Stimulated activated CD4-positive, alpha-beta T cell treated with anti-CD3 and anti-CD28 coated beads, TNF-alpha, amount 100 ng/mL, for 1 hour (primary cell): ENCODE results near the gene KSR1.

Experiments
- DNase-seq, 3 donors: peaks; one replicate each; pipeline ENCODE4 v3.0.0-alpha.2; 2020; ENCODE audit warnings: low read depth in 3 of 3, low spot score in 1 of 3

The KSR1 gene

DNA sequence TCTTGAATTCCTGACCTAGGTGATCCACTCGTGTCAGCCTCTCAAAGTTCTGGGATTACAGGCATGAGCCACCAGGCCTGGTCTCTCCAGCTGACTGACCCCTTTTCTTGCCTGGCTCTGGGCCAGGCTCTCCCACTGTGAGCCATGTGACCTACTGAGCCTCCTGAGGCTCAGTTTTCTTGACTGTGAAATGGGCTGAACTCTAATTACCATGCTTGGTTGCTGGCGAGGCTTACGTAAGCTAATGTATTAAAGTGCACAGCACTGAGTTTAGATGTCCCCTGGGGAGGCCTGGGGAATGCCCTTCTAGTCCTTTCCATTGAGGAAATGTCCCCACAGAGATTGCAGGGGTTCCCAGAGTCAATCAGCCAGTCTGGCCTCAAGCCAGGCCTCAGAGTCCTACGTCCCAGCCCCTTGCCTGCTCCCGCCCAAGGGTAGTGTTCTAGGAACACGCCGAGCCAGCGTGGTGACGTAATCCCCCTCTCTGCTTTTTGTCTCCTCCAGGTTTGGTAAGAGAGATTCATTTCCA is 129.0 kb downstream of the KSR1 start:
- no peak for DNase-seq

DNA sequence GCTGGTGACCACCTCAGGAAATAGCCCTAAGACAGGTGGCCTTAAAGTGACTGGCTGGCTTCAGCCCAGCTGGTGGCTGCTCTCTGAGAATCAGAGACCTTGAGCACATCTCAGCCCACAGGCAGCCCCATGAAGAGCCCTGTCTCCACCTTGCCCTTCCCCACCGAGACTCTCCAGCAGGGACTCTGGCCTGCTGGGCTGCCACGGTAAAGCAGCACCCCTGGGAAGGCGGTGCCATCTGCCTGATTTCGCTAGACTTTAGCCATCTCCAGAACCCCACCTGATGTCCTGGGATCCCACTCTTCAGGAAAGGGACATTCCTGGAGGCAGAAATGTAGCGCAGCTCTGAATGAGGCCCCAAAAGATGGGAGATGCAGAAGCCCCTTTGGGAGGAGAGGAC is 129.5 kb downstream of the KSR1 start:
- DNase-seq: no peak

DNA sequence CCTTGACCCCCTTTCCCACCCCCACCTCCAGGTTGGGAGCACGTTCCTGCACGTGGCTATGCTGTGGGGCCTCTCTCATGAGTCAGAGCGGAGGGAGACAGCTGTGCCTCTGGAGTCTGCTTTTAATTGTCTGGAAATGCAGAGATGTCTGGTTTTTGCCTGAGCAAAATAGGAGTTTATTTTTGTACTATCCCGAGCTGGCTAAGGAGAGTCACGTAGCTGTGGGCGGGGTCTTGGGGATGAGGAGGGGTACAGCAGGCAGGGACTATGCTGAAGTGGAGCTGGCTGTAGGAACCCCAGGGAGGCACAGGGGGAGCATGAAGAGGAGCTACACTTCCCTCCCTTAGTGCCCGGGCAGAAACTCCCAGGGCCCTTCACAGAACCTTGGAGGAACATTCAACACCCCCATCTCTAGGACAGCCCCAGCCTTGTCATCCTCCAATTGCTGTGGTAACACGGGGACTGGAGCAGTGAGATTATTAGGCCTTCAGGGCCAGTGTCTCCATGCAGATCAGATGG is 130.0 kb downstream of the KSR1 start:
- DNase-seq: no peak

- DNase-seq: no peak
Observed at GRCh38 chr17:27588354-27588753, 132.1 kb downstream of the KSR1 start.

GRCh38 chr17:27590864-27591263 is 134.6 kb downstream of the KSR1 start:
- no peak for DNase-seq

DNA sequence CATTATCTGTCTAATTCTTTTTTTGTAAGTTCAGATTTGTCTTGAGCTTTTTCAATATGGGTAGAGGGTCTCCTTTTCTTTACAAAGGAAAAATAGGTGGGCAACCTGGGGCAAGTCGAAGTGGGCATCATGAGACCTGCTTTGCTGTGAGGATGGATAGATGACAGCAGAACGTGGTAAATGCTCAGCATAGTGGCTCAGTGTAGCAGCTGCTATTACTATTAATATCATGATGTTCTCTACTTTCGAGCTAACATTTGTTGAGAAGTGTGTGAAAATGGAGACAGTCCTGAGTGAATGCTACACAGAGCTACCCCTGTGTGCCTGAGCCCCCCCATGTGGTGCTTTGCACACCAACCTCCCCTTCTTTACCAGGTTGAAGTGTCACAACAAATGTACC is 135.7 kb downstream of the KSR1 start:
- no peak for DNase-seq

- no peak for DNase-seq
Observed at GRCh38 chr17:27593232-27593856, 137.1 kb downstream of the KSR1 start.

DNA sequence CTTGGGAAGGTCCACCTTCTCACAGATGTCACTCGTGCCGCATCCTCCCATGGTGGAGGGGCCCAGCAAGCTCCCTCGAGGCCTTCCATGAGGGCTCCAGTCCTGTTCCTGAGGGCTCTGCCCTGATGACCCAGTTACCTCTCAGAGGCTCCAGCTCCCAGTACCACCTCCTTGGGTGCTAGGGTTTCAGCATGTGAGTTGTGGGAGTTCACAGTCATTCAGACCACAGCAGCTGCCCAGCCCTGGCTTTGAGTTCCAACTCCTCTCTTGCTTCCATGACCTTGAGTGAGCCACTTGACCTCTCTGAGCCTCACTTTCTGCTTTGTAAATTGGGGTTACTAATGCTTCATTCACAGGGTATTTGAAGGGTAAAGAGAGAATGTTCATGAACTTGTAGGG is 137.6 kb downstream of the KSR1 start:
- DNase-seq: no peak

DNA sequence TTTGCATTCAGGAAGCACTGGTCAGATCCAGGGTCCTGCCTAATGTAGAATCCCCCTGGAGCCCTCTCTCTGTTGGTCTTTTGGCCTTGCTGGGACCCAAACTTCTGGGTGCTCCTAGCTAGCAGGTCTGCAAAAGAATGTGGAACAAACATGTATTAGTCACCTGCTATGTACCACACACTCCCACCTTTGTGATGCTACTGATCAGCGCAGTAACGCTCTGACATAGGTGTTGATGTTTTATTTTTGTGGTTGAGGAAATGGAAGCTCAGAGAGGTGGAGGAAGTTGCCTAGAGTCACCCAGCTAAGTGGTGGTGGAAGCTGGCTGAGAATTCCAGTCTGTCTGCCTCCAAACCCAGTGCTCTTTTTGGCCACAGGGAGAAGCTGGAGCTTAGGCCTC is 139.0 kb downstream of the KSR1 start:
- no peak for DNase-seq

DNA sequence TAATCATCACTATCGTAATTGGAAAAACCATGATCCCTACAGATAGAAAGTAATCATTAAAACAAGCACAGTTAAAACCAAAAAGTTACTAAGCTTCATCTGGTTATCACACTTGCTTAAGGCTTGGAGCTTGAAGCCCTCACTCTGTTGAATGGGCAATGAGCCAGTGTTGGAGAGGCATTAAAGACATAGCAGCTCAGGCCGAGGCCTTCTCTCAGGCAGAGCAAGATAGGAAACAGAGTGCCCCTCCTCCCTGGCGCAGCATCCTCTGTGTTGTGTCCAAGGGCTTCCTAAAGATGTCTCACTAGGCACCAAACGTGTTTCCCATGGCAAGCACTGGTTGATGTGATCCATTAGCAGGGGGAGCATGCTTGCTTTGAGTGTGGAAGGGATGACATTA is 139.8 kb downstream of the KSR1 start:
- no peak for DNase-seq

DNA sequence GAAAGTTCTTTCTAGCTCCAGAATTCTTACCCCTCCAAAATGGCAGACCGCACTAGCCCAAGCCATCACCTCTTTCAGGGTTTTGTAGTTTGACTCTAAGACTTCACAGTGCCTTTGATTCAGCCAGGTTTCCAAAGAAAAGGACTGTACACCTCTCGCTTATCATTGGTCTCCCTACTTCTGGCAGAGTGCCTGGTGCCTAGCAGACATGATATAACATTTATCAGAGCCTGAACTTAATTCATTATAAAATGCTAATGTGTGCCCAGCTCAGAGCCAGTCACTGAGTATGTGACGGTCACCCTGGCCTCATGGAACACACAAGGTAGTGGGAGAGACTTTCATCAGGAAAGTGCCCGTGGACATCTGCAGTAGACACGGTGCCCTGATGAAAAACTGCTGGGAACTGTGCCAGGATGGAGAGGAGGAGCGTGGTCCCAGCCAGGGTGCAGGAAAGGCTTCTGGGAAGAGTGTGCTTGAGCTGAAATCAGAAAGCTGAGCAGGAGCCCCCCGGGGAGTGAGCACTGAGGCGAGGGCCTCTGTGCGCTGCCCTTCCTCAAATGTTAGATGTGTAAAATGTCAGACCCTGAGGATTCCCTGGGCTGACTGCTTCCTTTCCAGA is 140.4 kb downstream of the KSR1 start:
- no peak for DNase-seq

DNA sequence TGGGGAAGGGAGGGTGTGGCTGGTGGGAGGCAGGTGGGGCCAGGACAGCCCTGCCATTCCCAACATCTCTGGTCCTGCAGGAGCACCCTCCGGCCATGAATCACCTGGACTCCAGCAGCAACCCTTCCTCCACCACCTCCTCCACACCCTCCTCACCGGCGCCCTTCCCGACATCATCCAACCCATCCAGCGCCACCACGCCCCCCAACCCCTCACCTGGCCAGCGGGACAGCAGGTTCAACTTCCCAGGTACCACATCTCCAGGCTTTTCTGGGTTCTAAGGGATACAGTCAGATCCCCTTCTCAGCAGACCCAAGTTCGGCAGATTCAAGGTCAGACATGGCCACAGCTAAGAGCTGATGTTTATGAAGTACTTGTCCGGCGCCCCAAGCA is 140.9 kb downstream of the KSR1 start:
- no peak for DNase-seq

DNA sequence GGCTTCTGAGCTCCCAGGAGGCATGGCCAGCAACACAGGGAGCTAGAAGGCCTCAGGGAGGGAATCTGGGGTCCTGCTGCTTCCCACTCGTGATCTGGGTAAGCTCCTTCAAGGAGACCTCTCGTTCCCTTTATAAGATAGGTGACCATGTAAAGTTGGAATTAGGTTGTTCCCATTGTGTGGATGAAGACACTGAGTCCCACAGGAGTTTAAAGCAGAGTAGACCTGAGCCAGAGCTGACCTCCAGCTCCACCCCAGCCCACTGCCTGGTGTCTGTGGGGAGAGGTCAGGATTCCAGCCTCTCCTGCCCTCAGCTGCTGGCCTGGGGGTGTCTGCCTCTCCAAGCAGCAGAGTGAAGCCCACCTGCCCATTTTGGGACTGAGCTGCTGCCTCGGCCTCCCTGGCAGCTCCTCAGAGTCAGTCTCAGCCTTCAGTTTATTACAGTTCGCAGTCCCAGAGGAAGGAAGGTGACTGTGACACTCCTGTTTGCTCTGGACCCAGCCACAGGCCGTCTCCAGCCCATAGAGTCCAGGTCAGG is 141.6 kb downstream of the KSR1 start:
- no peak for DNase-seq

- DNase-seq: no peak
Observed at GRCh38 chr17:27598337-27599050, 142.2 kb downstream of the KSR1 start.

DNA sequence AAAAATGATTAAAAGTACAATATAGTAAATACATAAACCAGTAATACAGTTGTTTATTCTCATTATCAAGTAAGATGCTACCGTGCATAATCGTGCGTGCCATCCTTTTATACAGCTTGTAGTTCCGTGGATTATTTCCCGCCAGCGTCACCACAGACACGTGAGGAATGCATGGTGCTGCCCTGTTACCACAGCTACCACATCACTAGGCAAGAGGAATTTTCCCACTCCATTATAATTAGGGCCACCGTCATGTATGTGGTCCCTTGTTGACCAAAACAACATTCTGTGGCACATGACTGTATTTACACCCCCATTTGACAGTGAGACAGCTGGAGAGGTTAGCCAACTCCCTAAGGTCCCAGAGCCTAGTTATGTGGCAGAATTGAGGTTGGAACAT is 144.2 kb downstream of the KSR1 start:
- no peak for DNase-seq

DNA sequence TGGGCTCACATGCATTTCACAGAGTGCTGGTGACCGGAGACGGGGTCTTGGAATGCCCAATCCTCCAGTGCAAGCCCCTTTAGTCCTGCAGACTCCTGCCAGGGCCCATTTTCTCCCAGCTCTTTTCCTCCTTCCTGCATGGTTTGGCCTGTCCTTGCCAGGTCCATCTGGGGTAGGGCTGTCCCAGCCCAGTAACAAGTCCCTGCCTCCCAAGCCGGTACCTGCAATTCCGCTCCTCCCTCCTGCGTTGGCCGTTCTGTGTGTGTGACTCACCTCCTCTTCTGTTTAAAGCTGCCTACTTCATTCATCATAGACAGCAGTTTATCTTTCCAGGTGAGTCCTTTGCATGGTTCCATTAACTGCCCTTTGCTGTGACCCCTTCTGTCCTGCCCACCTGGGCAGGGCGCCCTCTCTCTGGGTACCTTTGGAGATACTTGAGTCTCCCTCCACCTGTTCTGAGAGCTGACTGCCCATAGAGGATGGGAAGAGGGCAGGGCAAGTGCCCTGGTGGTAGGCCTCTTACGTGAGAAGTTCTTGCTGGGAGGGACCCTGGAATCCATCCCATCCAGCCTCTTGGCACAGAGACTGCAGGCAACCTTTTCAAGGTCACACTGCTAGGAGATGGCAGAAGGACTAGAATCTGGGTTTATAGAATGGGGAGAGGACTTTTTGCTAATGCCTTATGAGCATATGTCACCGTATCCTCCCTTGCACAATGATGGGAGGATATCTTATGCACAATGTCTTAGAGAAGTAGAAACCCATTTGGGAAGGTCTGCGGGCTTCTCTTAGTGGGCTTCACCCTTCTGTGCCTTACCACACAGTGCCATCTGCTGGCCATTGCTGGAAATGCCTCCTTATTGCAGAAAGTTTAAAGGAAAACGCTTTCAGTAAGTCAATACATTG is 145.1 kb downstream of the KSR1 start:
- peak; percentile 50 to 81 (median 65) for DNase-seq

DNA sequence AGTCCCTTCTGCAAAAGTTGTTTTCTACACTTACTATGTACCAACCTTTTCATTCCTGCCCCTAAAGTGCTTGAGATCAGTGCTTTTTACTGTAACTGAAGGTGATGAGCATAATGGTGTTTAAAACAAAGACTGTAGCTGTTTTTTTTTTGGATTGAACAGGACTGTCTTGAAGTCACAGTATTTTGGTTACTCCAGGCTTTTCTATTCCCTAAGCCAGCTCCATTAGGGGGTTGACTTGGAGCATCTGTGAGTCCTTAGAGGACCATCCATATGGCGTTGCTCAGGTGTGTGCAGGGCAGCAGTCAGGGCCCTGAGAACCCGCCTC is 145.7 kb downstream of the KSR1 start:
- no peak for DNase-seq

DNA sequence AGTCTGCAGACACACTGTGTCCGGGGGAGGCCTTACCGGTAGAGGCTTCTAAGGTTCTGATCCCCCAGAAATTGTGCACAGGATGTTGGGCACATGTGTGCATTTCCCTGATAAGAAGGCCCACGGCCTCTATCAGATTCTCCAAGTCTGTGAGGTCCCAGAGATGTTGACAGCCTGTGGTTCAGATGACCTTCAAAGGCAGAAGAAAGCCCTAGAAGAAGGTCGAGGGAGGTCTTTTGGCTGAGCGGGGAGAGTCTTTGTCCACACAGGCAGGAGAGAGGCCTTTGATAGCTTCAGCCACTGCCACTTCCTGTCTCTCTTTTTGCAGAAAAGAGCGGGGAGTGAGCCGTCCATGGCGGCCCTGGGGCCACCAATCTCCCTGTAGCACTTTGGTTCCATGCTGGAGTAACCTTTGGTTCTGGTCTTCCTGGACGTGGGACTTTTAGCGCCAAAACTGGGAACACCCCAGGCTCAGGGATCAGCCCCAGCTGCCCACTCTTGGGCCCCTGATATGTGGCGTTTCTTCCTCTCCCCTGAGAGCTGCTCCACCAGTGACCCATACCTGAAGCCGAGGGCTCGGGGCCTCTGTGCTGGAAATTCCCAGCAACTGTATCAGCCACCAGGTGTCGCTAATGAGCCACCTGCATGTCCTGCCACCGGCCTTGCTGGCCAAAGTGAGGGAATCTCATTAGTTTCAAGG is 146.6 kb downstream of the KSR1 start:
- DNase-seq: peak; percentile 26 to 57 (median 50)

GRCh38 chr17:27603421-27603770 is 147.1 kb downstream of the KSR1 start:
- DNase-seq: no peak
